GM19239 (cell line): ENCODE measurements around the gene PSME4.
A peak's percentile ranks its signal among the peaks of the same experiment; 100 is the strongest.

Source experiments
- DNase-seq: peaks from one replicate; pipeline ENCODE4 v3.0.0; 2011; ENCODE audit warnings: low spot score; ENCODE audit not compliant: insufficient read length
- FAIRE-seq: peaks from 2 replicates; lab custom pipeline; 2011; peaks lifted over from hg19 to GRCh38; lab: Jason Lieb, UNC

PSME4 gene

GRCh38 chr2:53970724-53971602 is at the start of gene PSME4:
PSME4 (minus strand) TSS chr2:53970993; CDS start chr2:53970784, 209 bp downstream.
- FAIRE-seq (peak; percentile 54), DNase-seq (peak; percentile 90)

- no peak for DNase-seq
- FAIRE-seq = no peak
Measured at GRCh38 chr2:54015798-54016699, 45.3 kb upstream of the PSME4 start.

GRCh38 chr2:54013996-54014395 is 43.2 kb upstream of the PSME4 start:
- DNase-seq = no peak
- no peak for FAIRE-seq

- no peak for FAIRE-seq
Measured at GRCh38 chr2:54012538-54013141, 41.8 kb upstream of the PSME4 start.

GRCh38 chr2:54009549-54009948 is 38.8 kb upstream of the PSME4 start:
- no peak for FAIRE-seq

More at GRCh38 chr2:54012538-54013141, 41.8 kb upstream of the PSME4 start:
- DNase-seq = no peak

GRCh38 chr2:54008439-54008838 is 37.6 kb upstream of the PSME4 start:
- no peak for DNase-seq
- no peak for FAIRE-seq

More at GRCh38 chr2:54009549-54009948, 38.8 kb upstream of the PSME4 start:
- no peak for DNase-seq

- no peak for FAIRE-seq
- no peak for DNase-seq
Measured at GRCh38 chr2:54000524-54000923, 29.7 kb upstream of the PSME4 start.

- FAIRE-seq = no peak
Measured at GRCh38 chr2:54000122-54000521, 29.3 kb upstream of the PSME4 start.

GRCh38 chr2:53998834-53999233 is 28.0 kb upstream of the PSME4 start:
- no peak for FAIRE-seq
- no peak for DNase-seq

More at GRCh38 chr2:54000122-54000521, 29.3 kb upstream of the PSME4 start:
- DNase-seq = no peak

GRCh38 chr2:53994818-53995808 is 24.3 kb upstream of the PSME4 start:
- FAIRE-seq = no peak
- DNase-seq = no peak

- DNase-seq (no peak), FAIRE-seq (no peak)
Measured at GRCh38 chr2:53991948-53992347, 21.2 kb upstream of the PSME4 start.

GRCh38 chr2:53989210-53989862 is 18.5 kb upstream of the PSME4 start:
- FAIRE-seq = no peak
- no peak for DNase-seq

GRCh38 chr2:53987336-53987921 is 16.6 kb upstream of the PSME4 start:
- FAIRE-seq = no peak
- DNase-seq = no peak

- FAIRE-seq = no peak
- no peak for DNase-seq
Measured at GRCh38 chr2:53985646-53986045, 14.9 kb upstream of the PSME4 start.

- FAIRE-seq = peak; percentile 69
- DNase-seq = no peak
Measured at GRCh38 chr2:53969968-53970723, 647 bp downstream of the PSME4 start.

GRCh38 chr2:53969285-53969967 is 1.4 kb downstream of the PSME4 start:
- FAIRE-seq (no peak), DNase-seq (no peak)
